GM10847 (cell line): ENCODE data around the gene SLAMF9.

Experiments used
- POLR2A ChIP-seq: IDR thresholded peaks from 2 replicates; pipeline ENCODE4 v1.6.1; 2011; ENCODE audit not compliant: insufficient read length; ENCODE audit errors: extremely low read depth

Gene SLAMF9

DNA sequence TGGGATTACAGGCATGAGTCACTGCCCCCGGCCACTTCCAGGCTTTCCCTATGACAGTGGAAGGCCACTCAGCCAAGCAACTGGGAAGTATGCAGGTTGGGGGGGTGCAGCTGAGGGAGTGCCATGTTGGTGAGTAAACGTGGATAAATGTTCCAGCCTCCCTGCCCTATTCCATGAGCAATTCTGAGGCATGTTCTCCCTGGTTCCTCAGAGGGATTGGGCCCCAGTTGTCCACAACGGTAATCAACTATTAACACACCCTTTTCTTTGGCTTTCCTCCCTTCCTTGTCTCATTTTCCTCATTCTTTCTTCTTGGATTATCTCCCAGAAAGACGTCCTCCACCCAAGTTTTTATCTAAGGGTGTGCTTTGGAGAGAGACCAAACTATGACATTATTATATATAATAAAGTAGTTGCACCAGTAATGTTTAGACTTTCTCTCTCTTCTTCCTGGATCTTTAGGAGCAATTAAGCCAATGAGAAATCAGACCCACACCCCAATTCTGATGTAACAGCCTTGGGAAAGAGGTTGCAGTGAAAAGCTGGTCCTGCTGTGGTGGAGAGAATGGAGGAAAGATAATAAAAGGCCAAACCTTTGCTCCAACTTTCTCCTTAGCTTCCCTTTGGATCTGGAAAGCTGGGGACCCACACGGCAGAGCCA is 6.8 kb upstream of the SLAMF9 start:
- TF ChIP-seq POLR2A: no peak

DNA sequence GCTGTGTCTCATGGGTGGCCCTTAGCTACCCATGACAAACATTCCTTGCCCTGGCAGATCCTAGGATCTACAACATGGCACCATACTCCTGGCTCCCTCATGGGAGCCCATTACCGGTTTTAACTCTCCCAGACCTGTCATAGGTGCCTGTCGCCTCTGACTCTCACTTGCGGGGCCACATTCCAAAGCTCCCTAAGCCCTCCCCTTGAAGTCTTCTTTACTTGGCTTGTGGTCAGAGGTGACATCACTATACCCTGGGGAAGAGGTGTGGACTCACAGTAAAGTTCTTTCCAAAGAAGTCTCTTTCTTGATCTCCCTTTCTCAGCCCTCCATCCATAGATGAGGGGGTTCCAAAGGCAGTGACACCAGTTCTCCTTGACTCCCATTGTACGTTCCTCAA is 5.4 kb upstream of the SLAMF9 start:
- TF ChIP-seq POLR2A: no peak

DNA sequence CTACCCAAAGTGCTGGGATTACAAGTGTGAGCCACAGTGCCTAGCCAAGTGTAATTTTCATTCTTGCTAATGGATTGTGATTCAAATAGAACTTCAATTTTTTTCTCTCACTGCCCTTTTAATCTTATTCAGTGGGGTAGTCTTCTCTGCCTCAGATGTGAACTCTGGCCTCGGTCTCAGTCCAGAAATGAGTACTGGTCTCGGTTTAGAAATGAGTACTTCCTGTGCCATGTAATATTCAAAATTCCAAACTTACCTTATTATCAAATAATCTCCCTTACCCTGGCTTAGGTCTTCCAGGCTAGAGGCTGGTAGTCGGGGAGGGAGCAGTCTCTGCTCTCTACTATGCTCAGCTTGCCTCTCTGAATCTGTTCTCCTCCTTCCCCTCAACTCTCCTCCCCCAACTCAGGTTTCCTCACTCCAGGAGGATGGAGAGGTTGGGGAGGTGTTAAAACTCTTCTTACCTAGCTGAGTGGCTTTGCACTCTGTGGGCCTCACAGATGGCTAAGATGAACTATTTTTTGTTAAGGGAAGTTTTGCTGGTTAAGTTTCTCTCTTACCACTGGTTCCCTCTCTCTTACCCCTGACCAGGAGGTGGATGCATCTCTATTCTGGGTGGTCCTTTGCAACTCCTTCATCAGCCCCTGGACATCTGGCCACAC is 4.8 kb upstream of the SLAMF9 start:
- TF ChIP-seq POLR2A: no peak

DNA sequence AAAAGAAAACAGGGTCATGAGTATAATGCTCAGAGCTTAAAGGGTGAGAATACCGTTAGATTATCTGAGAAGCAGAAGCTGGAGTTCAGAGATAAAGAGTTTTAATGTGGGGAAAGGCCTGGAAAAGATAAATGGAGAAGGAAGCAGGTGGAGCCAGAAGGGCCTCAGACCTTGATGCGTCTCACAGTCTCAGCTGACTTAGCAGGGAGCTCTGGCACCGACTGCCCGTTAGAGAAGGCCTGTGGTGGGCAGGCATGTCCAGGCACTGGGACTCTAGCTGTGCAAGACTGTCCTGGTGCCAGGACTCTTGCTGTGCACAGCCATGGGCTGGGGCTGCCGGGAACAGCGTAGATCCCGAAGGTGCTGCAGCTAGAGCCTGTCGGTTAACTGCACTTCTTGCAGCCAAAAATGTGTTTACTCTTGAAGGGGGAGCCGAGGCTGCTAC is 3.8 kb upstream of the SLAMF9 start:
- no peak for TF ChIP-seq POLR2A

DNA sequence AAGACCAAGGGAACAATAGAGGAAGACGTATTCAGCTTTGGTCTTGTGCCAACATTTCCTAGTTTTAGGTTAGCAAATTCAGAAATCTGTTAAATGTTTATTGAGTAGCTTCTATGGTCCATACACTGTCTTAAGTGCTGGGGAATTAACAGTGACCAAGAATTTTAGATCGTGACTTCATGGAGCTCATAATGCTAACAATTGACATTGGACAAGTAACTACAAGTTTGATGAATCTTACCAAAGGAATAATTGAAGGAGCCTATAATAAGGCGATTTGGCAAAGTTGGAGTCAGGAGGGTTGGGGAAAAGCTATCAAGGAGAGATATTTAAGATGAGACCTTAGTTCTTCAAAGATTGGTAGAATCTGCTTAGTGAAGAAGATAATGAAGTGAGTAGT is 1.4 kb upstream of the SLAMF9 start:
- TF ChIP-seq POLR2A: no peak

DNA sequence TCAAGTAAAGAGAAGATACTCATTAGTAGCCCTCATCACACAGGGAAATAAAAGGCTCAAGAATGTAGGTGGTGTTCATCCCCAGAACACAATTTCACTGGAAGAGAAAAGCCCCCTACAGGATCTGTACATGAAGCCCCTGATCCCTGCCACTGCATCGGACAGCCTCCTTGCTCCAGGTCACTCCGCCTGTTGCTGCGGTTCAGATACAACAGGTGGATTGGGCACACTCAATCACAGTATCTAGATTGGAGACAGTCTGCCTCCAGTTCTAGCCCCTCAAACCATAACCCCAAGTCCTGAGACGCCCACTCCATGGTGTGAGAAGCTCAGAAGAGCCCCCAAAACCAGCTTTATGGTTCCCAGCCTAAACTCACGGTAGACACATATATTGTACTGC is 1.1 kb downstream of the SLAMF9 start:
- TF ChIP-seq POLR2A: no peak

DNA sequence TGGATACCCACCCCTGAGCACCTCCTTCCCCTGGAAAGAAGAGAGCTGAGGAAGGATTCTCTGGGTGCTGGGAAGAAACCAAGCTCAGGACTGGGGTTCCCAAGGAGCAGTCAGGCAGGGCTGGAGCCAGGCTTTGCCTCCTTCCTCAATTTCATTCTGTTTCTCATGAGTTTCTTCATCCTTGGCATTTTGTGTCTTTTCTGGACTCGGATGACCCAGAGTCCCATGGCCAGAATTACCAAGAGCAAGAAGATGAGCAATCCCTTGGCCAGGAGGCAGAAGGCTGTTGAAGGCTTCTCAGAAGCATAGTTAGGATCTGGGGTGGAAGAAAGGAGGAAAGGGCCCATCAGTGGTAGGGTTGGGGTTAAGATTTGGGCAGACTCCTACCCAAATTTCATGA is 2.5 kb downstream of the SLAMF9 start:
- no peak for TF ChIP-seq POLR2A

DNA sequence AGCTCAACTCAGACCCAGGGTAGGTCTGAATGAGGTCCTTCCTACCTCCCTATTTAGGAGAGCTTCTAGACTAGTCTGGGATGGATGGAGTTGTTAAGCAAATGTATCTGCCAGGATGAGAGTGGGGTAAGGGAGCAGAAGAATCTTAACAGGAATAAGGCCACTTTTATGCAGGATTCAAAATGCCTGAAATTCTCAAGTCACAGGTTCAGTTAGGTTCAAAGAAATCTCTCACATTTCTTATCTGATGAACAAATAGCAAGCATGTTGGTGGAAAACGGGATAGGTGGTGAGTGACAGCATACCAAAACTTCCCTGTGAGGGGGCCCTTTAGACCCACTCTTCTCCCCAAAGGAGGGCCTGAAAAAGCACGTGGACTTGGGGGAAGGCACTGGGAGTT is 3.0 kb downstream of the SLAMF9 start:
- TF ChIP-seq POLR2A: no peak

DNA sequence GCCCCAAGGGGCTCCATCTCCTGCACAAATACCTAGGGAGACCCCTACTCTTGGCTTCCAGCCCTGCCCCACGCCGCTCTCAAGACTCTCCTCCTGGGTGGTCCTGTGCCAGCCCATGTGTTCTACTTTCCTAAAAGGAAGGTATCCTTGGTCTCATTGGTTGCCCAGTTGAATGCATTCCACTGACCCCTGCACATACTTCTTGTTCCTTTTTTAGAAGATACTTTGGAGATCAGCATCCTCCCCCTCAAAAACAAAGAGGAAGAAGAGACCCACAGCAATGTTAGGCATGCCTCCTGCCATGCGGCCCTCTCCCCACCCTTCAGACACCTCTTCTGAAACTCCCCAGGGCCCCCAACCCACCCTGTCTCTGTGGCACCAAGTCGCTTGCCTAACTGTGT is 4.1 kb downstream of the SLAMF9 start:
- TF ChIP-seq POLR2A: no peak

DNA sequence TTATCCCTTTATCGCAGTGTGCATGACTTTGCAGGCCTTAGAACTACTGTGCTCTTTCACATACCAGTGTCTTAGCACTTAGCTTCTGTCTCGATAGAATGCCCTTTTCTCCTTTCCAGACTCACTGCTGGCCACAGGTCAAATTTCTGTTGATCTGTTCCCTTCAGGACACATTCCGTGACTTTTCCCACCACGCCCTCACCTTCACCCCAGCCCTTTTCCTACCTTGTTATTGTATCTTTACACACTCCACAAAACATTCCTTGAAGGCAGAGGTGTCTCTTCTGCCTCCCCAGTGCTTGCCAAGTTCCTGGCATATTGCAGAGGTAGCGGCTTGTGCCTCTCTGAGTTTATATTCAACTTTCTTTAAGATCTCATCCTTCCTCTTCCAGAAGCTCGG is 4.9 kb downstream of the SLAMF9 start:
- TF ChIP-seq POLR2A: no peak

DNA sequence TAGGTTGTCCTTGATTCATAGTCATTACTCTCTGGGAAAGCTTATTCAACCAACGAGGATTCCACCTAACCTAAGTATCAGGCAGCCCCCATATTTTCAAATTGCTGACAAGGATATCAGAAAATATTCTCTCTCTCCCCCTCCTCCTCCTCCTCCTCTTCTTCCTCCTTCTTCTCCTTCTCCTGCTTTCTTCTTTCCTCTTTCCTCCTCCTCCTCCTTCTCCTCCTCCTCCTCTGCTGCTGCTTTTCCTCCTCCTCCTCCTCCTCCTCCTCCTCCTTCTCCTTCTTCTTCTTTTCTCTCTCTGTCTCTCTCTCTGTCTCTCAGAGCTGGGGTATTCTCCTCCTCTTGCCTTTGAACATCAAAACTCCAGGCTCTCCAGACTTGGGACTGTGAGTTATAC is 6.1 kb downstream of the SLAMF9 start:
- no peak for TF ChIP-seq POLR2A

DNA sequence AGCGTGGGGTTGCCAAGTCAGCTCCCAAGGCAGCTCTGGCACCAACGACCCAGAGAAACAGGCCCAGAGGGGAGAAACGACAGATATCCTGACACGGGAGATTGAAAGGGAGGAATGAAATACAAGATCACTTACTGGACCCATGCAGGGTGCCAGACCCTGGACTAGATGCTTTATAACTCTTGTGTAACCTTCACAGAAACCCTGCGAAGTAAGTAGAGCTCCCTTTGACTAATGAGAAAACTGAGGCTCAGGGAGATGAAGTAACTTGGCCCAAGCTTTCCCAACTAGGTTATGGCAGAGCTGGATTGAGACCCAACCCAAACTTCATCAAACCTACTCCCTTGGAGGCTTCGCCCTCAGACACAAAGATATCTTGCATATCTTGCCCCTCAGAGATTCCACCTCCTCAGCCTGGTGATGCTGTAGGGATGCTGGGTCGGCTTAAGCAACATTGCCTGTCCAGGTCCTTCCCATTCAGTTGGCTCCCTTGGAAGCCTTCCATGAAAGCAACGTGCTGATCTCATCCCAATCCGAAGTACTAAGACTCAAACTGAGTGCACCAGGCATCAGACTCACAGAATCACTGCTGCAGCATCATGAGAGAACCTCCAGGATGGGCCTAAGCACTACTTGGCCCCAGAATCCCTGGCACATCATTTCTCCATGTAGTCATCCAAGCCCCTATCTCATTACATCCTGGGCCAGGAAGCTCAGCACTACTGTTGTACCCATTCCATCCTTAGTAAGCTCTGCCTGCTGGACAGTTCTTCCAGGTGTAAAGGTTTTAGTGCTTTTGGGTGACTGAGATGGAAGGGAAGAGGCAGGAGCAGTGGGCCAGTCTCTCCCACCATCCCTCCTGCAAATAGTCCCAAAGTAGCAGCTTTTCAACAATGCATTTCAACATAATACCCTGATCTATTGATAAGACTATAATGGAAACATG is 7.5 kb downstream of the SLAMF9 start:
- no peak for TF ChIP-seq POLR2A

DNA sequence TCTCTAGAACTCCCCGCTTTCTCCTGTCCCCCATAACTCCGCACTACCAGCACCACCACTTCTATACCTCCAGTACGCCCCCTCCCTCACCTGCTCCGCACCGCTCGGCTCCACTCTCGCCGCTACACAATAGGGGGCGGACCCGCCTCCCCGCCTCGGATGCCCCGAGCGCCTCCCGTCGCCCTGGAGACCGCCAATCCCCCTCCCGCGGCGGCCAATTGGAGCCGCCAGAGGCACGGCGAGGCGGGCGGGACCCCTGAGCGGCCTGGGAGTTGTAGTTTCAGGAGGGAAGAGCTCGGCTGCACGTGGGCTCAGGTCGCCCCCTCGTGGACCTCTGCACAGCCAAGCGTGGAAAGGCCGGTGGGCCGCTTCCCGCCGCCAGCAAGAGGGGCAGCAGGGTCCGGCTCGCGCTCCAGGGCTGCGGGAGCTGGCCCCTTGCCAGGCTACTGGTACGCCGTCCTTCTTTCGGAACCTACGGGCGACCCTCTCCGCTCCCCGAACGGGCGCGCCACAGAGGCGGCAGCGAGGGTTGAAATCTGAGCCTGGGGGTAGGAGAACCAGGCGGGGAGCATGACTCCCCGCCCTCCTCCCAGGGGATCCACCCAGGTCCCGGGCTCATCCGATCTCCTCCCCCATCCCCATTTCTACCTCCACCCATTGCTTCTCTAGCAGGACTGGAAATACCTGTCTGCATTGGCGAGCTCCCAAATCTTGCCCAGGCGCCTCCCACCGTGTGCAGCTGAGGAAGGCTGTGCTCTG is 8.4 kb downstream of the SLAMF9 start, which contains the start of gene IGSF9:
Gene IGSF9 (minus strand): TSS at position 131 of the 759 bp plus-strand sequence. CDS start 2,159 bp downstream, outside the sequence.
- no peak for TF ChIP-seq POLR2A

DNA sequence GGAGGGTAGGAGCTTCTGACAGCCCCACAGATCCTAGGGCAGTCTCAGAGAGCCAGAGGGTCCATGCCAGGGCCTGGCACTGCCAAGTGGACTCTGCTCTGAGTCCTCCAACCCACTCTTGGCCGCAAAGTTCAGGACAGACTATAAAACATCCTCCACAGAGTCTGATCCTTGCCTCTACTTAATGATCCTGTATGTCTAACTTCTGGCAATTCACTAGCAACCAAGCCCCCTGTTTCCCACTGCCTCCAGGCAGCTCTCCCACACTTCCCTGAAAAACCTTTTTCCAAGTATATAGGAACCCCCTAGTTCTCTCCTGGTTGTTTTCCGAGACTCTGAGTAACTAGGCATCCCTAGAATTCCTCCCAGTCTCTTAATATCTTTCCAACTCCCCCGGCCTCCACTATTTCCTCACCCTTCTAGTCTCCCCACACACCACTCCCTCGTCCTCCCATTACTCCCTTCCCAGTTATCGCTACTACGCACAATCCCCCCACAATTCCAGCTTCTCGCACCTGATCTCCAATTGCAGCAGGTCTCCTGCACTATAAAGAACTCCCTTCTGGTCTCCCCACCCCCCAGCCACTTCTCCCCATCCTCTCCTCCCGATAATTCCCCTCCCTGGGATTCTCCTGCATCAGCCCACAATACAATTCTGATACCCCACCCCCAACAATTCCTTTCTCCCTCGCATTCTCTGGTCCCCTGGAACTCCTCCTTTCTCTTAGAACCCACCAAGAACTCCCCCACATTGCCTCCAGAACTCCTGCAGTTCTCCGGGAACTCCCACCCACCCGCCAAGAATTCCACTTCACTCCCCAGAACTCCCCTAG is 9.2 kb downstream of the SLAMF9 start:
- no peak for TF ChIP-seq POLR2A

DNA sequence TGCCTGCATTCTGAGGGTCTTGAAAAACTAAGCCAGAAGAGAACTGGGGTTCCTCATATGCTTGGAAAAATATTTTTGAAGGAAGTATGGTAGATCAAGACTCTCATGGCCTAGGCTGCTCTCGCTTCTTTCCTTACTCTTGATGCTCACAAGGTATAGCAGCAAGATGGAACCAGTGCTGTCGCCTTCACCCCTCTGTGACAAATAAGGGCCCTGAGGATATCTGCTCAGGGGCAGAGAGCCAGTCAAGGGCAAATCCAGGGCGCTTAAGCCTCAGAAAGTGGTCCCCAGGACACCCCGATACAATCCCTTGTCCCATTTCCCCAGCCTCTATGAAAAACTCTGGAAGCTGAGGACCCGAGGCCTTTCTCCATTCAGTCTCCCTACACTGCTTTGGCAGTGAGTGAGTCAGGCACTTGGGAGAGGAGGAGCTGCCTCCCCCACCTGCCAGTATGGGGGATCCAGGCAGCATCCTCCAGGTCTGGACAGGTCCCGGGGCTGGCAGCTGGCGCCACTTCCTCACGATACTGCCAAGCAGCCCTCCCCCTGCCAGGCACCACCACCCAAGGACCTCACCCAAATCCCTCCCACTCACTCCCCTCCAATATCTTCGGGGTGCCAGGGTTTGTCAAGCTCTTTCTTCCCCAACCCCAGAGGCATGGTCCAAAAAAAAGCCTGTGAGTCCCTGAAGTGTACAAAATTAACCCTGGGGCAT is 10.0 kb downstream of the SLAMF9 start:
- TF ChIP-seq POLR2A: no peak
